ENCODE data around the gene RPS18. TPM values are rescaled to one million over a fixed set of nuclear protein-coding genes. Genes with fewer than 3 reads are reported as not detected.

RPS18 gene
- total and polyA plus RNA-seq, 9 of the 15 experiments (the other 6 are each of a cell fraction or from before 2014, with no cell fraction given): 5,023 to 17,516 (median 8,131) TPM

DNA sequence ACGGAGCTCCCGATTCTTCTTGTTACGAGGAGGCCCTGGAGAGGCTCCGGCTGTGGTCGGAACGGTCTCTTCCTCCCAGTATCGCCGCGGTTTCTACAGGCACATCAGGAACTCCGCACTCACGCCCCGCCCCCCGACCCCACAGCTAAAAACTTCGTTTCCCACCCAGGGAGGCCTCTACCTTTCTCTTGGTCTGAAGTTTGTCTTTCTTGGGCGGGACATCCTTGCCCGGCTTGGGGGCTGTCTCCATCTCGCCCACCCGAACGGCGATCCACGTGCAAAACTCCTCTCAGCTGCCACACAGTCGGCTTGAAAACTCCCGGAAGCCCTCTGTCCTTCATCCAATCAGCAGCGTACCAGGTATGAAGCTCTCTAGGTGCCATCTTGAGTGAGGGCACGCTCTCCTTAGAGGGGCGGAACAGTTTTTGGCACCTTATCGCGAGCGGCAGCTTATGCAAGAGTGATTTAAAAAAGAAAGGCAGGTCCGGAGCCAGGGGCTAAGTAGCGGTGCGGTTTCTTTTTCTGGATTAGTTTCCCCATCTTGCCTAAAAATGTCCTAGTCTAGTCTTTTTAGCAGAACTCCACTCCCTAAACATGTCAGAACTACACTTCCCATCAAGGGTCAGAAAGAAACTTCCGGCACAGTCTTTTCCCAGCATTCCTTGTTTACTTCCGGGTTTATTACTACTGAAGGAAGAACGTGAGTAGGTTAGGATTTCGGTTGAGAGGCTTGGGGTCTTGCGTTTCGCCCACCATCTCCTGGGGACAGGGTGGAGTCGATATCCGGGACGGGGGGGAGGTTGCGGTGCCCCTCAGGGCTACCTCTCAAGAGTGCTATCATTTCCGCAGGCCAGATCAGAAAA lies 17.3 kb downstream of the RPS18 start, which contains the start of the genes PFDN6 and WDR46 (continued):
- TF ChIP-seq, protein P1, sequence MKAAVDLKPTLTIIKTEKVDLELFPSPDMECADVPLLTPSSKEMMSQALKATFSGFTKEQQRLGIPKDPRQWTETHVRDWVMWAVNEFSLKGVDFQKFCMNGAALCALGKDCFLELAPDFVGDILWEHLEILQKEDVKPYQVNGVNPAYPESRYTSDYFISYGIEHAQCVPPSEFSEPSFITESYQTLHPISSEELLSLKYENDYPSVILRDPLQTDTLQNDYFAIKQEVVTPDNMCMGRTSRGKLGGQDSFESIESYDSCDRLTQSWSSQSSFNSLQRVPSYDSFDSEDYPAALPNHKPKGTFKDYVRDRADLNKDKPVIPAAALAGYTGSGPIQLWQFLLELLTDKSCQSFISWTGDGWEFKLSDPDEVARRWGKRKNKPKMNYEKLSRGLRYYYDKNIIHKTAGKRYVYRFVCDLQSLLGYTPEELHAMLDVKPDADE (conservative IDR thresholded peaks at IDR 0.05; ENCODE audit: control insufficient read depth, low read depth, low read length): peak; percentile 41
- TF ChIP-seq, protein P2, sequence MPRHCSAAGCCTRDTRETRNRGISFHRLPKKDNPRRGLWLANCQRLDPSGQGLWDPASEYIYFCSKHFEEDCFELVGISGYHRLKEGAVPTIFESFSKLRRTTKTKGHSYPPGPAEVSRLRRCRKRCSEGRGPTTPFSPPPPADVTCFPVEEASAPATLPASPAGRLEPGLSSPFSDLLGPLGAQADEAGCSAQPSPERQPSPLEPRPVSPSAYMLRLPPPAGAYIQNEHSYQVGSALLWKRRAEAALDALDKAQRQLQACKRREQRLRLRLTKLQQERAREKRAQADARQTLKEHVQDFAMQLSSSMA (CRISPR knock-in tag; IDR thresholded peaks at IDR 0.05): no peak
- no peak; the same call in 1 of the 2 replicates for TF ChIP-seq XRCC5 (IDR thresholded peaks at IDR 0.05; ENCODE audit: low read depth, low read length)
- TF ChIP-seq DDX20 (tag; IDR thresholded peaks at IDR 0.05; ENCODE audit: low read depth): 0 out of 2 replicates have a peak, but pooled peaks have one; percentile 37
- no peak for TF ChIP-seq ZNF431 (CRISPR knock-in tag; IDR thresholded peaks at IDR 0.05)
- no peak for TF ChIP-seq NFE2 (IDR thresholded peaks at IDR 0.05; ENCODE audit: low read depth)
- TF ChIP-seq HNRNPK (IDR thresholded peaks at IDR 0.05; ENCODE audit: low read depth, low read length, poor library complexity, severe bottlenecking): no peak
- no peak for TF ChIP-seq RFX5 (IDR thresholded peaks at IDR 0.05; ENCODE audit: low read depth, low read length)
- TF ChIP-seq, protein P3, sequence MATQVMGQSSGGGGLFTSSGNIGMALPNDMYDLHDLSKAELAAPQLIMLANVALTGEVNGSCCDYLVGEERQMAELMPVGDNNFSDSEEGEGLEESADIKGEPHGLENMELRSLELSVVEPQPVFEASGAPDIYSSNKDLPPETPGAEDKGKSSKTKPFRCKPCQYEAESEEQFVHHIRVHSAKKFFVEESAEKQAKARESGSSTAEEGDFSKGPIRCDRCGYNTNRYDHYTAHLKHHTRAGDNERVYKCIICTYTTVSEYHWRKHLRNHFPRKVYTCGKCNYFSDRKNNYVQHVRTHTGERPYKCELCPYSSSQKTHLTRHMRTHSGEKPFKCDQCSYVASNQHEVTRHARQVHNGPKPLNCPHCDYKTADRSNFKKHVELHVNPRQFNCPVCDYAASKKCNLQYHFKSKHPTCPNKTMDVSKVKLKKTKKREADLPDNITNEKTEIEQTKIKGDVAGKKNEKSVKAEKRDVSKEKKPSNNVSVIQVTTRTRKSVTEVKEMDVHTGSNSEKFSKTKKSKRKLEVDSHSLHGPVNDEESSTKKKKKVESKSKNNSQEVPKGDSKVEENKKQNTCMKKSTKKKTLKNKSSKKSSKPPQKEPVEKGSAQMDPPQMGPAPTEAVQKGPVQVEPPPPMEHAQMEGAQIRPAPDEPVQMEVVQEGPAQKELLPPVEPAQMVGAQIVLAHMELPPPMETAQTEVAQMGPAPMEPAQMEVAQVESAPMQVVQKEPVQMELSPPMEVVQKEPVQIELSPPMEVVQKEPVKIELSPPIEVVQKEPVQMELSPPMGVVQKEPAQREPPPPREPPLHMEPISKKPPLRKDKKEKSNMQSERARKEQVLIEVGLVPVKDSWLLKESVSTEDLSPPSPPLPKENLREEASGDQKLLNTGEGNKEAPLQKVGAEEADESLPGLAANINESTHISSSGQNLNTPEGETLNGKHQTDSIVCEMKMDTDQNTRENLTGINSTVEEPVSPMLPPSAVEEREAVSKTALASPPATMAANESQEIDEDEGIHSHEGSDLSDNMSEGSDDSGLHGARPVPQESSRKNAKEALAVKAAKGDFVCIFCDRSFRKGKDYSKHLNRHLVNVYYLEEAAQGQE (IDR thresholded peaks at IDR 0.05; ENCODE audit: borderline replicate concordance): no peak
- TF ChIP-seq, protein P3 (CRISPR knock-in tag; IDR thresholded peaks at IDR 0.05; ENCODE audit: low read depth): no peak; the same call in 1 of the 2 replicates
- peak; percentile 87; the same call in 1 of the 2 replicates for TF ChIP-seq ZNF76 (CRISPR knock-in tag; IDR thresholded peaks at IDR 0.05; ENCODE audit: borderline replicate concordance)
- TF ChIP-seq MBD2 (IDR thresholded peaks at IDR 0.05; ENCODE audit: borderline replicate concordance, low read depth): peak; percentile 94
- no peak for TF ChIP-seq MTA1 (IDR thresholded peaks at IDR 0.05; ENCODE audit: borderline replicate concordance)
- TF ChIP-seq NR1H2 (CRISPR knock-in tag; IDR thresholded peaks at IDR 0.05): no peak
- no peak for TF ChIP-seq GATAD2A (IDR thresholded peaks at IDR 0.05)
- TF ChIP-seq SRSF3 (IDR thresholded peaks at IDR 0.05; ENCODE audit: insufficient read depth, low read length): no peak

Data from K562 (cell line).